ENCODE measurements around the gene UCP2. TPM values are rescaled to one million over a fixed set of nuclear protein-coding genes. Genes with fewer than 3 reads are reported as not detected.

UCP2 gene
- total and polyA plus RNA-seq, 9 of the 15 experiments (the other 6 are each of a cell fraction or from before 2014, with no cell fraction given), result 19.2 to 216 (median 87.9) TPM

DNA sequence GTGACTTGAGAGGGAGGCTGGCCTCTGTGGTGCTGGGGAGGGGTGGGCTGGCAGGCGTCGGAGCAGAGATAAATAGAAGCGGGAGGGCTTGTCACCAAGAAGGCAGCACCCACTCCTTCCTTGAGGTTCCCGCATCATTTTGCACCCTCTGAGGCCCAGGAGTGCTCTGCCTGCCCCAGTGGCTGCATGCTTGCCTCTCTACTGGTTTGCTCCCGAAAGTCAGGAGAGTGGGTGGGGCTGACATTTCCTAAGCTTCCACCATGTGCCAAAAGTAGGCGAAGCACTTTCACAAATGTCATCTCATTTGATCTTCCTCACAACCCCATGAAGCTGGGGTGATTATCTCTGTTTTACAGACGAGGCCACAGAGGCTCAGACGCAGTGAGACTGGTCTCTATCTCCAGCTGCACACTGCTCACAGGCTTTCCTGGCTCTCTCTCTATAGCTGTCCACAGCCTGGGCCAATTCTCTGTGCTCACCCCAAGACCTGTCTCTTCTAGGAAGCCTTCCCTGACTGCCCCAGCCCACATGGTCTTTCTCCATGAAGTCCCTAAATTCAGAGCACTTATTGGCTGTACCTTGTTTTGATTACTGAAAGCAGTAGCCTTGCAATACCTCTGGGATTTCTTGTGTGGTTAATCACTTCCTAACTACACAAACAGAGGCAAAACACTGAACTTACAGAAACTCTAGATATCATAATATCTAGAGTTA is 28.9 kb upstream of the UCP2 start (continued):
- peak; percentile 14 to 53; a peak in 1 of 4 replicates for TF ChIP-seq ETV6 (IDR thresholded peaks at IDR 0.05; ENCODE audit: borderline replicate concordance in 1 of 2, low read depth in 2 of 2, low read length in 1 of 2)
- no peak for TF ChIP-seq ETV6 (CRISPR knock-in tag; IDR thresholded peaks at IDR 0.05; ENCODE audit: borderline replicate concordance)
- peak; percentile 62 for TF ChIP-seq NFE2 (IDR thresholded peaks at IDR 0.05; ENCODE audit: low read depth)
- peak; percentile 80 for TF ChIP-seq MYNN (IDR thresholded peaks at IDR 0.05)
- TF ChIP-seq MYNN (CRISPR knock-in tag; IDR thresholded peaks at IDR 0.05), result no peak
- no peak for TF ChIP-seq KDM2B (CRISPR knock-in tag; IDR thresholded peaks at IDR 0.05)
- peak; percentile 96 for TF ChIP-seq STAT5A (IDR thresholded peaks at IDR 0.05; ENCODE audit: borderline replicate concordance, low read length)
- TF ChIP-seq EP300 (IDR thresholded peaks at IDR 0.05; ENCODE audit: low read length), result peak; percentile 94
- TF ChIP-seq, protein P1, sequence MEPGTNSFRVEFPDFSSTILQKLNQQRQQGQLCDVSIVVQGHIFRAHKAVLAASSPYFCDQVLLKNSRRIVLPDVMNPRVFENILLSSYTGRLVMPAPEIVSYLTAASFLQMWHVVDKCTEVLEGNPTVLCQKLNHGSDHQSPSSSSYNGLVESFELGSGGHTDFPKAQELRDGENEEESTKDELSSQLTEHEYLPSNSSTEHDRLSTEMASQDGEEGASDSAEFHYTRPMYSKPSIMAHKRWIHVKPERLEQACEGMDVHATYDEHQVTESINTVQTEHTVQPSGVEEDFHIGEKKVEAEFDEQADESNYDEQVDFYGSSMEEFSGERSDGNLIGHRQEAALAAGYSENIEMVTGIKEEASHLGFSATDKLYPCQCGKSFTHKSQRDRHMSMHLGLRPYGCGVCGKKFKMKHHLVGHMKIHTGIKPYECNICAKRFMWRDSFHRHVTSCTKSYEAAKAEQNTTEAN (CRISPR knock-in tag; IDR thresholded peaks at IDR 0.05), result no peak
- TF ChIP-seq TEAD1 (CRISPR knock-in tag; IDR thresholded peaks at IDR 0.05), result peak; percentile 72 to 87
- peak; percentile 79; the same call in 1 of the 2 replicates for TF ChIP-seq CREB3 (tag; conservative IDR thresholded peaks at IDR 0.05; ENCODE audit: low read depth)
- TF ChIP-seq HDAC2 (IDR thresholded peaks at IDR 0.05), result peak; percentile 96
- no peak for TF ChIP-seq RBM15 (IDR thresholded peaks at IDR 0.05; ENCODE audit: insufficient read depth, low read length)
- peak; percentile 65; the same call in 1 of the 2 replicates for TF ChIP-seq ZBTB33 (CRISPR knock-in tag; IDR thresholded peaks at IDR 0.05)
- TF ChIP-seq, protein P2, sequence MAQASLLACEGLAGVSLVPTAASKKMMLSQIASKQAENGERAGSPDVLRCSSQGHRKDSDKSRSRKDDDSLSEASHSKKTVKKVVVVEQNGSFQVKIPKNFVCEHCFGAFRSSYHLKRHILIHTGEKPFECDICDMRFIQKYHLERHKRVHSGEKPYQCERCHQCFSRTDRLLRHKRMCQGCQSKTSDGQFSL (CRISPR knock-in tag; IDR thresholded peaks at IDR 0.05), result peak; percentile 62; the same call in 1 of the 2 replicates
- TF ChIP-seq, protein P2 (tag; IDR thresholded peaks at IDR 0.05), result no peak
- TF ChIP-seq, protein P3, sequence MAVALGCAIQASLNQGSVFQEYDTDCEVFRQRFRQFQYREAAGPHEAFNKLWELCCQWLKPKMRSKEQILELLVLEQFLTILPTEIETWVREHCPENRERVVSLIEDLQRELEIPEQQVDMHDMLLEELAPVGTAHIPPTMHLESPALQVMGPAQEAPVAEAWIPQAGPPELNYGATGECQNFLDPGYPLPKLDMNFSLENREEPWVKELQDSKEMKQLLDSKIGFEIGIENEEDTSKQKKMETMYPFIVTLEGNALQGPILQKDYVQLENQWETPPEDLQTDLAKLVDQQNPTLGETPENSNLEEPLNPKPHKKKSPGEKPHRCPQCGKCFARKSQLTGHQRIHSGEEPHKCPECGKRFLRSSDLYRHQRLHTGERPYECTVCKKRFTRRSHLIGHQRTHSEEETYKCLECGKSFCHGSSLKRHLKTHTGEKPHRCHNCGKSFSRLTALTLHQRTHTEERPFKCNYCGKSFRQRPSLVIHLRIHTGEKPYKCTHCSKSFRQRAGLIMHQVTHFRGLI (CRISPR knock-in tag; IDR thresholded peaks at IDR 0.05), result peak; percentile 69; the same call in 1 of the 2 replicates
- peak; percentile 97 for TF ChIP-seq ATF6 (CRISPR knock-in tag; IDR thresholded peaks at IDR 0.05)

Data from K562 (cell line).